Cardiac fibroblast (primary cell): Measurements from ENCODE around the gene MMP19.
A peak's percentile ranks its signal among the peaks of the same experiment; 100 is the strongest.

Experiments used
- DNase-seq, 2 donors: peaks; one replicate each; pipeline versions ENCODE4 v3.0.0 to v3.0.0-alpha.2; 2010; ENCODE audit warnings: low read depth in 2 of 2
- H3K4me3 ChIP-seq, 2 donors: replicated peaks in 1 of 2; 1 replicate in 1 of 2; 2 replicates in 1 of 2; pipeline ENCODE4 v1.5.1; 2011; ENCODE audit warnings: low read depth in 2 of 2, low read length in 2 of 2, mild to moderate bottlenecking in 2 of 2, moderate library complexity in 1 of 2
- TF ChIP-seq, protein P1 (sequence below): IDR thresholded peaks from one replicate; pipeline ENCODE4 v1.5.1; 2011; ENCODE audit warnings: low read depth, mild to moderate bottlenecking, low read length, inconsistent platforms

MMP19 gene

DNA sequence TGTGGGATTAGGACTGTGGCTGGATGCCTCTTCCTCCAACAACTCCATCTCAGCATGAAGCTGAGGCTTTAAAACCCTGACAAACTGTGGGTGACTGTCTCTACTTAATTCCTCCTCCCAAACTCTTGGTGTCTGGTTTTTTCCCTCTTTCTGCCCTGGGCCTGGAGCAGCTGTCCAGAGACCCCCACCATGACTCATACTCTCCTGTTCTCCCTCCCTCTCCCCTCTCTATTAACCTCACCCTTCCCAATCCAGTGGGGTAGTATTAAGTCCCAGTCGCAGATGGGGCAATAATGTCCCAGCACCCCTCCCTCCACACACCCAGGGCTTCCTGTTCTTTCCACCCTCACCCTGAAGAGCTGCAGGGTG, 11.3 kb downstream of the MMP19 start:
- TF ChIP-seq, protein P1, sequence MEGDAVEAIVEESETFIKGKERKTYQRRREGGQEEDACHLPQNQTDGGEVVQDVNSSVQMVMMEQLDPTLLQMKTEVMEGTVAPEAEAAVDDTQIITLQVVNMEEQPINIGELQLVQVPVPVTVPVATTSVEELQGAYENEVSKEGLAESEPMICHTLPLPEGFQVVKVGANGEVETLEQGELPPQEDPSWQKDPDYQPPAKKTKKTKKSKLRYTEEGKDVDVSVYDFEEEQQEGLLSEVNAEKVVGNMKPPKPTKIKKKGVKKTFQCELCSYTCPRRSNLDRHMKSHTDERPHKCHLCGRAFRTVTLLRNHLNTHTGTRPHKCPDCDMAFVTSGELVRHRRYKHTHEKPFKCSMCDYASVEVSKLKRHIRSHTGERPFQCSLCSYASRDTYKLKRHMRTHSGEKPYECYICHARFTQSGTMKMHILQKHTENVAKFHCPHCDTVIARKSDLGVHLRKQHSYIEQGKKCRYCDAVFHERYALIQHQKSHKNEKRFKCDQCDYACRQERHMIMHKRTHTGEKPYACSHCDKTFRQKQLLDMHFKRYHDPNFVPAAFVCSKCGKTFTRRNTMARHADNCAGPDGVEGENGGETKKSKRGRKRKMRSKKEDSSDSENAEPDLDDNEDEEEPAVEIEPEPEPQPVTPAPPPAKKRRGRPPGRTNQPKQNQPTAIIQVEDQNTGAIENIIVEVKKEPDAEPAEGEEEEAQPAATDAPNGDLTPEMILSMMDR = no peak
- peak overlapping the region; percentile 88 to 94 for H3K4me3 ChIP-seq
- DNase-seq = no peak

DNA sequence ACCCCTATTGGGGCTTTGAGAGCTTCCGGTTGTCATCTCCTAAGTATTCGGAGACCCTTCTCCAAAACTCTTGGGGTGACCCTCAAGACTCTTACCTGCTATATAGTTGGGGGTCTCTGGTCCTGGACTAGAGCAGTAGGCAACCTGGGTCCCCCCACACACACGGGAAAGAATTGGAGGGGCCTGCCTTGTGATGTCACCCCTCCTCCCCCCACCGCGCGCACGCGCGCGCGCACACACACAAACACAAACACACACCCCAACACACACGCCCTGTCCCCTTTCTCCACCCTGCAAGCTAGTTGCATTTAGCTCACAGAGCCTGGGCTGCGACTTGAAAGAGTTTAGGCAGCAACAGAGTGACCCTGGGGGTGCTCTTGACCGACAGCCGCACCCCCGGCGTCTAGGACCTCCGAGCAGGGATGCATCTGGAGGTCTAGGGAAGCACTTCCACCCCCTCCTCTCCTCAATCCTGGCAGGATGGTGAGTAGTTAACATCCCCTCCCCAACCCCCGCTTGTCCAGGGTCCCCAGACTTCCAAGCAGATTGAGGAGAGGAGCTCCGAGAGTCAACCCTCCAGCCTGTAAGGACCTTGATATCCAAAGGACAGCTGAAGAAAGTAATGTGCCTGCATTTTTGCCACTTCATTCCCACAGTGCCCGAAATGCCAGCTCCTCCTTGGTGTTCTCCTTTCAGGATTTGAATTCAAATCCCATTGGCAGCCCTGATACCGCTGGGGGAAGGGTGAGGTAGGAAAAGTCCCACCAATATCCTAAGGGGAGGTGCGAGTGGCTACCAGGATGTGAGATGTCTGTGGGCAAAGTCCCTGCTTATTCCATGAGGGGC, 11.9 kb downstream of the MMP19 start:
- TF ChIP-seq, protein P1 = no peak
- H3K4me3 ChIP-seq = peak overlapping the region; percentile 88 to 94
- peak; percentile 57 to 84 for DNase-seq

DNA sequence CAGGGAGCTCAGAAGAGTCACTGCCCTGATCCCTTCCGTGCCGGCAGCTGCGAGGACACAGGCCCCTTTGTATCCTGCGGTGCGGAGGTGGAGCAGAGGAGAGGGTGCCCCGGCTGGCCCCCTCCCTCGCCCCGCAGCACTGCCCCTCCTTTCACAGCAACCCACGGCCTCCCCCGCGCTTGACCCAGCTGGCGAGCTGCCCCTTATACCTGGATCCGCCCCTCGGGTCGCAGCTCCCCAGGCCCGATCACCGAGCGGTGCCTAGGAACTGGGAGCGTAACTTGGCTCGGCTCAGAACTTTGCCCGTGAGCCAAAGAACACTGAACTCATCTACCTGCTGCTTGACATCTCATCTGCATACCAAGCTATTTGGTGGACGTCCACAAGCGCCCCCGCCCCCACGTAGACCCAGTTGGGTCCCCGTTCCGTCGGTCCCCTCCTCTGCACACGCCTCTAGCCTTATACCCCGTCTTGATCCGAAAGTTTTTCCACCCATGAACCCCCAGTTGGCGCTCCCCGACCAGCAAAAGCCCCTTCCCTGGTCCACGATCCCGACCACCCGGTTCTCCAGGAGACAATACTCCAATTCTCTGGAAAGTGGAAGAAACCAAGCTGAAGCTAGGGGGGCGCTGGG, 12.7 kb downstream of the MMP19 start:
- TF ChIP-seq, protein P1 = no peak
- no peak for DNase-seq
- peak overlapping the region; percentile 88 to 94 for H3K4me3 ChIP-seq

DNA sequence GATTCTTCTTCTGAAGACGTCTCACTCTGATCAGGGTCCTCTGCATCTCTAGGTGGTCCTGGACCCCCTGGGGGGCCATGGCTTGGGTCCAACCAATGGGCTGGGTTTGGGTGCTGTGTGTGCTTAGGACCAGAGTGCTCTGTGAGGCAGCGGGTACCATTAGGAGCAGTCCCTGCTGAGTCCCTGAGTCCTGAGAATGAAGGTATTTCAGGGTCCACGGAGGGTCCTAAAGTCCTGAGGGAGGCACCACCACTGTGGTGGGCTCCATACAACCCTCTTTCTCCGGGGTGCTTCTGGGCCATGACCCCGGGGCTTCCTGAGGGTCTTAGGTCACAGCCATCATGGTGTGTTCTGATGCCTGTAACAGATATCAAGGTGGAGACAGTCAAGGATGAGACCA, 14.4 kb downstream of the MMP19 start:
- peak overlapping the region; percentile 62 to 94 for H3K4me3 ChIP-seq
- TF ChIP-seq, protein P1 = no peak
- no peak for DNase-seq

DNA sequence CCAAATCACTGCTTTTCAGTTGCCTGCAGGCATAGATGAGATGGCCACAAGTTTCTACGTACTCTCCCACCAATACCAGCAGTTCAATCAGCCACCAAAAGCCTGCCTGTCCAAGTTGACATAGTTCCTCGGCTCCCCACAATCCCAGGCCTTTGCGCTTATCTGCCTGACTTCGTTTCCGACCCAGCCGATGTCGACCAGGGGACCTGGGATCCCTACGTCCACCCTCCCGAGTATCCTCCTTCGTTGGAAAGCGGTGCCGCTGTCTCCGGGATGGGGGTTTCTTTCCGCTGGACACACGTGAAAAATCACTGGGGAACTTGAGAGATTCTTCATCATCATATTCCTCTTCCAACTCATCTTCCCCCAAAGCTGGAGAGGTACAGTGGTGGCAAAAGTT, 14.9 kb downstream of the MMP19 start:
- TF ChIP-seq, protein P1 = no peak
- no peak overlapping the region for H3K4me3 ChIP-seq
- no peak for DNase-seq

DNA sequence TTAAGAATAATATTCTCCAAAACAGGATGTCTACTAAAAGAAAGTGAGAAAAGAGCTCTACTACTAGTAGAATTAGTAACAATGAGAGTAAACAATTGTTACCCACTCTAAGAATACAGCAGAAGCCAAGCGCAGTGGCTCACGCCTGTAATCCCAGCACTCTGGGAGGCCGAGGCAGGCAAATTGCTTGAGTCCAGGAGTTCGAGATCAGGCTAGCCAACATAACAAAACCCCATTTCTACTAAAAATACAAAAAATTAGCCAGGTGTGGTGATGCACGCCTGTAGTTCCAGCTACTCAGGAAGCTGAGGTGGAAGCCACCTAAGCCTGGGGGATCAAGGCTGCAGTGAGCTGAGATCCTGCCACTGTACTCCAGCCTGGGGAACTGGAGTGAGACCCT, 18.0 kb downstream of the MMP19 start:
- DNase-seq = no peak
- TF ChIP-seq, protein P1 = no peak
- H3K4me3 ChIP-seq = no peak overlapping the region
